Endothelial cell of umbilical vein (primary cell): ENCODE data around the gene CRKL. TPM values are rescaled to one million over a fixed set of nuclear protein-coding genes. Genes with fewer than 3 reads are reported as not detected.

Experiments
- BruUV-seq: library from RNA; stranded (reverse); fragments of 400-500 nt; replicated peaks from 2 replicates; lab custom pipeline; 2021; lab: Mats Ljungman, UMichigan
- CTCF ChIA-PET: fragments of 300-600, 350-600 bp; sonication (Branson Sonifier 250); formaldehyde crosslinking; loops from one replicate; lab custom pipeline; 2021; ENCODE audit warnings: antibody characterized with exemption, inconsistent platforms; lab: Charles Lee
- POLR2A ChIA-PET: fragments of 300-600, 350-600 bp; sonication (Branson Sonifier 250); formaldehyde crosslinking; loops from one replicate; lab custom pipeline; 2021; ENCODE audit warnings: antibody characterized with exemption, inconsistent platforms; lab: Charles Lee
- DNase-seq: peaks from one replicate; pipeline ENCODE4 v3.0.0-alpha.2; 2011; ENCODE audit warnings: low read depth, low spot score
- FAIRE-seq: peaks from 2 replicates; lab custom pipeline; 2011; peaks lifted over from hg19 to GRCh38; lab: Jason Lieb, UNC
- H2AFZ ChIP-seq: 2 replicates; pipeline ENCODE4 v1.6.0; 2012; ENCODE audit warnings: low read depth, low read length, control low read depth, inconsistent platforms
- H3K27ac ChIP-seq: 2 replicates; pipeline ENCODE4 v1.5.1; 2011; ENCODE audit warnings: low read depth, mild to moderate bottlenecking, control low read depth, low read length, moderate library complexity; ENCODE audit not compliant: insufficient read depth
- H3K27me3 ChIP-seq, 2 experiments: 2 replicates each; pipeline versions ENCODE4 v1.6.0 to v1.6.1; 2011; ENCODE audit warnings: low read length in 2 of 2, mixed read lengths in 1 of 2; ENCODE audit not compliant: control insufficient read depth in 2 of 2, insufficient read depth in 2 of 2
- H3K36me3 ChIP-seq, 2 experiments: 2 replicates in 1 of 2; 3 replicates in 1 of 2; pipeline ENCODE4 v1.5.1; 2011; ENCODE audit warnings: low read length in 2 of 2, mild to moderate bottlenecking in 1 of 2, moderate library complexity in 1 of 2; ENCODE audit not compliant: control insufficient read depth in 2 of 2, insufficient read depth in 2 of 2; ENCODE audit errors: extremely low read depth in 1 of 2
- H3K4me1 ChIP-seq: 3 replicates; pipeline ENCODE4 v1.5.1; 2011; ENCODE audit warnings: mild to moderate bottlenecking, low read length; ENCODE audit not compliant: control insufficient read depth, insufficient read depth; ENCODE audit errors: extremely low read depth
- H3K4me2 ChIP-seq: 2 replicates; pipeline ENCODE4 v1.6.1; 2011; ENCODE audit warnings: low read length, control low read depth, mixed read lengths; ENCODE audit not compliant: insufficient read depth
- H3K4me3 ChIP-seq, 3 experiments: fragments of 200-600 bp in 1 of 3; sonication (generic), shearing (Covaris generic) in 1 of 3; replicated peaks in 1 of 3; 2 replicates each; pipeline ENCODE4 v1.5.1; 2011 to 2016; ENCODE audit warnings: control low read depth in 3 of 3, low read length in 3 of 3, mild to moderate bottlenecking in 2 of 3, inconsistent platforms in 1 of 3, low read depth in 1 of 3, moderate library complexity in 1 of 3; ENCODE audit not compliant: insufficient read depth in 1 of 3
- H3K79me2 ChIP-seq: 2 replicates; pipeline ENCODE4 v1.6.0; 2012; ENCODE audit warnings: low read length, inconsistent platforms; ENCODE audit not compliant: control insufficient read depth, insufficient read depth
- H3K9ac ChIP-seq: replicated peaks from 2 replicates; pipeline ENCODE3; 2011; ENCODE audit warnings: low read length, control low read depth; ENCODE audit not compliant: insufficient read depth; ENCODE audit errors: extremely low read depth
- H3K9me1 ChIP-seq: replicated peaks from 3 replicates; pipeline ENCODE4 v1.6.0; 2011; ENCODE audit warnings: mild to moderate bottlenecking, low read length; ENCODE audit not compliant: control insufficient read depth, insufficient read depth; ENCODE audit errors: extremely low read depth
- H3K9me3 ChIP-seq: replicated peaks from 2 replicates; pipeline ENCODE4 v1.5.1; 2012; ENCODE audit warnings: low read length, inconsistent platforms; ENCODE audit not compliant: control insufficient read depth, insufficient read depth
- H4K20me1 ChIP-seq: replicated peaks from 2 replicates; pipeline ENCODE3; 2011; ENCODE audit warnings: mild to moderate bottlenecking, low read length; ENCODE audit not compliant: control insufficient read depth, insufficient read depth; ENCODE audit errors: extremely low read depth
- EZH2 ChIP-seq: IDR thresholded peaks from 2 replicates; pipeline ENCODE4 v1.6.1; 2012; ENCODE audit warnings: borderline replicate concordance, low read depth, mild to moderate bottlenecking, moderate library complexity, low read length, inconsistent platforms; ENCODE audit not compliant: severe bottlenecking
- FOS ChIP-seq: IDR thresholded peaks from 2 replicates; pipeline ENCODE4 v1.6.1; 2011; ENCODE audit warnings: mild to moderate bottlenecking, low read length, moderate library complexity, borderline replicate concordance; ENCODE audit not compliant: insufficient read depth
- GATA2 ChIP-seq: IDR thresholded peaks from 2 replicates; pipeline ENCODE4 v1.7.0; 2011; ENCODE audit warnings: low read depth, mild to moderate bottlenecking, moderate library complexity, mixed read lengths, low read length; ENCODE audit not compliant: insufficient read length, insufficient read depth
- JUN ChIP-seq: IDR thresholded peaks from 2 replicates; pipeline ENCODE4 v1.6.1; 2011; ENCODE audit warnings: borderline replicate concordance, low read depth; ENCODE audit not compliant: insufficient read length, insufficient read depth
- MYC ChIP-seq: IDR thresholded peaks from one replicate; pipeline ENCODE4 v1.6.1; 2011; ENCODE audit warnings: mild to moderate bottlenecking, low read depth, low read length
- POLR2A ChIP-seq: IDR thresholded peaks from 2 replicates; pipeline ENCODE4 v1.6.1; 2012; ENCODE audit warnings: low read depth, mild to moderate bottlenecking, control low read depth, low read length
- POLR2AphosphoS5 ChIP-seq: IDR thresholded peaks from 2 replicates; pipeline ENCODE4 v1.6.1; 2012; ENCODE audit warnings: low read depth, mild to moderate bottlenecking, control low read depth, low read length, moderate library complexity; ENCODE audit not compliant: insufficient read depth
- dilution Hi-C: fragments of 300-500 bp; cut with MboI; formaldehyde crosslinking; loops from one replicate; pipeline ENCODE4 v1.15.0; 2019; ENCODE audit warnings: low sequenced_read_pairs; ENCODE audit not compliant: extremely low pct_ligation_motif_present
- intact Hi-C: fragments of 100-400 bp; cut with micrococcal nuclease; formaldehyde crosslinking; loops from one replicate; pipeline ENCODE4 v1.10.0; 2022
- polyA plus RNA-seq, 4 experiments: library from polyadenylated mRNA; depleted of rRNA in 3 of 4; stranded (reverse) in 3 of 4; unstranded in 1 of 4; fragments of >200 nt; gene quantifications; 2 replicates each; pipeline versions ENCODE4 v1.2.1 to v1.2.3, GENCODE V29; 2011 to 2012; ENCODE audit warnings: missing spikeins in 1 of 4
- total RNA-seq: library from RNA; stranded (reverse); gene quantifications from 2 replicates; pipeline ENCODE4 v1.2.3, GENCODE V29; 2021
- TF ChIP-seq, protein P1 (sequence below), 2 donors: IDR thresholded peaks; 1 replicate in 1 of 2; 2 replicates in 1 of 2; pipeline ENCODE4 v1.5.1; 2011; ENCODE audit warnings: low read length in 2 of 2, mild to moderate bottlenecking in 2 of 2, moderate library complexity in 2 of 2, control low read depth in 1 of 2, inconsistent platforms in 1 of 2, low read depth in 1 of 2; ENCODE audit not compliant: insufficient read depth in 1 of 2; ENCODE audit errors: extremely low read depth in 1 of 2
- TF ChIP-seq, protein P2 (sequence below): IDR thresholded peaks from 2 replicates; pipeline ENCODE4 v1.6.1; 2011; ENCODE audit not compliant: insufficient read depth, insufficient read length

The CRKL gene
- total and polyA plus RNA-seq, 2 donors (not counting 3 experiments of a cell fraction or from before 2014, with no cell fraction given), result 18.0 to 50.6 TPM

DNA sequence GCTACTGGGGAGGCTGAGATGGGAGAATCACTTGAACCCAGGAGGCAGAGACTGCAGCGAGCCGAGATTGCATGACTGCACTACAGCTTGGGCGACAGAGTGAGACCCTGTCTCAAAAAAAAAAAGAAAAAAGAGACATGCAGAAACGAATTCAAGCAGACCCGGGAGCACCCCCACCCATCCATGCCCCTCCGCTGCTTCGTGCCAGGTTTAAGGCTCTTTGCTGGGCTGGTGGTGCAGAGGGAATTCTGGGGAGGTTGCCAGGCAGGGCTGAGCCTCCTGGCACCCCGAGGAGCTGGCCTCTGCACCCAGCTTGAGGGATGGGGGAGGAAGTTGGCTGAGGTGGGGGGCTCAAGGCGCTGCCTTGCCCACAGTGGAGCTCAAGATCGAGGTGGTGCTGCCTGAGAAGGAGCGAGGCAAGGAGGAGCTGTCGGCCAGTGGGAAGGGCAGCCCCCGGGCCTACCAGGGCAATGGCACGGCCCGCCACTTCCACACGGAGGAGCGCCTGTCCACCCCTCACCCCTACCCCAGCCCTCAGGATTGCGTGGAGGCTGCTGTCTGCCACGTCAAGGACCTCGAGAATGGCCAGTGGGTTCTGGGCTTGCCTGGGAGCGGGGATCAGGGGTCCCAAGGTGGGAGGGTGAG lies 55.8 kb downstream of the CRKL start:
- Histone ChIP-seq H3K9ac (no peak overlapping the region), H3K4me3 (no peak overlapping the region), H3K36me3 (no peaks in the 10 kb centered on the region), H3K9me1 (no peaks in the 10 kb centered on the region), H3K4me2 (no peak overlapping the region), H3K9me3 (no peaks in the 10 kb centered on the region), H4K20me1 (no peaks in the 10 kb centered on the region), H3K79me2 (no peaks in the 10 kb centered on the region), H3K27me3 (no peaks in the 10 kb centered on the region), H3K27ac (no peak overlapping the region), H3K4me1 (peaks cover 2% of the 10 kb centered on the region), H2AFZ (no peak overlapping the region)
- intact Hi-C loops, result no loop called here
- BruUV-seq, result no TSS peak
- DNase-seq (no peak), FAIRE-seq (no peak)
- POLR2A ChIA-PET, result interaction anchor here (1.2 kb wide), 1 partner anchor 9 kb away, joined by 3 read pairs; the partner anchor contains the start of gene LZTR1
- CTCF ChIA-PET, result interaction anchor here (1.3 to 2.8 kb wide), 4 partner anchors 9 to 88 kb away, joined by 4 to 13 read pairs (median 6); partner anchors contain the start of gene LZTR1
- dilution Hi-C loops, result no loop called here
- TF ChIP-seq, protein P1, sequence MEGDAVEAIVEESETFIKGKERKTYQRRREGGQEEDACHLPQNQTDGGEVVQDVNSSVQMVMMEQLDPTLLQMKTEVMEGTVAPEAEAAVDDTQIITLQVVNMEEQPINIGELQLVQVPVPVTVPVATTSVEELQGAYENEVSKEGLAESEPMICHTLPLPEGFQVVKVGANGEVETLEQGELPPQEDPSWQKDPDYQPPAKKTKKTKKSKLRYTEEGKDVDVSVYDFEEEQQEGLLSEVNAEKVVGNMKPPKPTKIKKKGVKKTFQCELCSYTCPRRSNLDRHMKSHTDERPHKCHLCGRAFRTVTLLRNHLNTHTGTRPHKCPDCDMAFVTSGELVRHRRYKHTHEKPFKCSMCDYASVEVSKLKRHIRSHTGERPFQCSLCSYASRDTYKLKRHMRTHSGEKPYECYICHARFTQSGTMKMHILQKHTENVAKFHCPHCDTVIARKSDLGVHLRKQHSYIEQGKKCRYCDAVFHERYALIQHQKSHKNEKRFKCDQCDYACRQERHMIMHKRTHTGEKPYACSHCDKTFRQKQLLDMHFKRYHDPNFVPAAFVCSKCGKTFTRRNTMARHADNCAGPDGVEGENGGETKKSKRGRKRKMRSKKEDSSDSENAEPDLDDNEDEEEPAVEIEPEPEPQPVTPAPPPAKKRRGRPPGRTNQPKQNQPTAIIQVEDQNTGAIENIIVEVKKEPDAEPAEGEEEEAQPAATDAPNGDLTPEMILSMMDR (IDR thresholded peaks at IDR 0.05; ENCODE audit: extremely low read depth in 1 of 2, insufficient read depth in 1 of 2, low read depth in 1 of 2, low read length in 2 of 2), result no peak
- TF ChIP-seq EZH2, result no peak
- TF ChIP-seq MYC, result no peak
- TF ChIP-seq POLR2AphosphoS5, result no peak
- no peak for TF ChIP-seq JUN
- TF ChIP-seq GATA2, result no peak
- TF ChIP-seq FOS, result no peak
- TF ChIP-seq POLR2A, result no peak
- TF ChIP-seq, protein P2, sequence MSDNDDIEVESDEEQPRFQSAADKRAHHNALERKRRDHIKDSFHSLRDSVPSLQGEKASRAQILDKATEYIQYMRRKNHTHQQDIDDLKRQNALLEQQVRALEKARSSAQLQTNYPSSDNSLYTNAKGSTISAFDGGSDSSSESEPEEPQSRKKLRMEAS, result no peak
